Suprapubic skin (tissue), 3 donors: ENCODE data around the gene IL23A.

Experiments
- POLR2AphosphoS5 ChIP-seq, 3 donors: sonication (generic); formaldehyde crosslinking; IDR thresholded peaks; one replicate each; pipeline ENCODE4 v1.6.1; 2017; ENCODE audit warnings: antibody characterized with exemption in 3 of 3
- TF ChIP-seq, protein P1 (sequence below), 2 donors: fragments of 200-600 bp in 1 of 2; fragments of 450-650 bp in 1 of 2; sonication (generic) in 1 of 2; IDR thresholded peaks; one replicate each; pipeline ENCODE4 v1.5.1; 2016 to 2019; ENCODE audit warnings: antibody characterized with exemption in 2 of 2, mild to moderate bottlenecking in 1 of 2, moderate library complexity in 1 of 2

DNA sequence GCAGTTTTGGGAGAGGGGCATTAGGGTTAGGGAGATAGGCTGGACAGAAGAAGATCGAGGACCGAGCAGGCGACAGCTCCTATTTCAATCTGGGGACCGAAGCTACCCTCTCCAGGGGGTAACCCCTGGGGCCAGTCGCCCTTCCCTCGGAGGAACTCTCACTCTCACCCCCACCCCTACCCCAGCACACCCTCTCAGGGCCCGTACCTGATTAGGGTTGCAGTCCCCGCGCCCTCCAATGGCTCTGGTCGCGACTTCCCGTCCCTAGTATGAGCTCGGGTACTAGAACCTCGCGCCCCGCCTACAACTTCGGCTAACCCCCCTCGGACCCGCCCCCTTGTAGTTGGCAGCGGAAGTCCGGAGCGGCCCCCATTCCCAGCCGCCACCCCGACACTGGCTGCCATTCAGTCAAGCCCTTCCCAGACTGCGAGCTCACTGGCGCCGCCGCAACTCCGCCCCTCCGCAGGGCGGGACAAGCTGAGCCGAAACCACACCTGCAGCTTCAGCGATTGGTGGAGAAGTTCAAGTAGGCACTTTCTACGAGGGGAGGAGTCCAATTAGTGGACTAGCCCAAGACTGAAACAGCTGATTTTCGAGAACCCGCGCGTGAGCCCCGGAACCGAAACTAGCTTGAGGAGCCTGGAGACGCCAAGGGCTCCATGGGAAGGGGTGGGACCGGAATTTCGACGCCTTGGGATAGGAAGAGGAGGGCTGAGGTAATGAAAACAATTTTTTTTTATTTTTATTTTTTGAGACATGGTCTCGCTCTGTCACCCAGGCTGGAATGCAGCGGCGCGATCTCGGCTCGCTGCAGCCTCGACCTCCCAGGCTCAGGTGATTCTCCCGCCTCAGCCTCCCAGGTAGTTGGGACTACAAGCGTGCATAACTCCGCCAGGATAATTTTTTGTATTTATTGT lies 21.4 kb downstream of the IL23A start, which contains the start of gene STAT2:
- TF ChIP-seq, protein P1, sequence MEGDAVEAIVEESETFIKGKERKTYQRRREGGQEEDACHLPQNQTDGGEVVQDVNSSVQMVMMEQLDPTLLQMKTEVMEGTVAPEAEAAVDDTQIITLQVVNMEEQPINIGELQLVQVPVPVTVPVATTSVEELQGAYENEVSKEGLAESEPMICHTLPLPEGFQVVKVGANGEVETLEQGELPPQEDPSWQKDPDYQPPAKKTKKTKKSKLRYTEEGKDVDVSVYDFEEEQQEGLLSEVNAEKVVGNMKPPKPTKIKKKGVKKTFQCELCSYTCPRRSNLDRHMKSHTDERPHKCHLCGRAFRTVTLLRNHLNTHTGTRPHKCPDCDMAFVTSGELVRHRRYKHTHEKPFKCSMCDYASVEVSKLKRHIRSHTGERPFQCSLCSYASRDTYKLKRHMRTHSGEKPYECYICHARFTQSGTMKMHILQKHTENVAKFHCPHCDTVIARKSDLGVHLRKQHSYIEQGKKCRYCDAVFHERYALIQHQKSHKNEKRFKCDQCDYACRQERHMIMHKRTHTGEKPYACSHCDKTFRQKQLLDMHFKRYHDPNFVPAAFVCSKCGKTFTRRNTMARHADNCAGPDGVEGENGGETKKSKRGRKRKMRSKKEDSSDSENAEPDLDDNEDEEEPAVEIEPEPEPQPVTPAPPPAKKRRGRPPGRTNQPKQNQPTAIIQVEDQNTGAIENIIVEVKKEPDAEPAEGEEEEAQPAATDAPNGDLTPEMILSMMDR (IDR thresholded peaks at IDR 0.05), result no peak
- TF ChIP-seq POLR2AphosphoS5 (IDR thresholded peaks at IDR 0.05), result peak in 1 of 3 donors; percentile 84
